Endodermal cell (in vitro differentiated cells): ENCODE measurements around the gene SLC40A1. TPM values are rescaled to one million over a fixed set of nuclear protein-coding genes. Genes with fewer than 3 reads are reported as not detected.

Experiments used
- DNase-seq: peaks from one replicate; pipeline ENCODE4 v3.0.0-alpha.2; 2017
- H3K27ac ChIP-seq: 2 replicates; pipeline ENCODE4 v1.5.1; 2013; ENCODE audit warnings: mild to moderate bottlenecking, low read depth, low read length, moderate library complexity
- H3K27me3 ChIP-seq: 2 replicates; pipeline ENCODE4 v1.6.1; 2013; ENCODE audit warnings: mild to moderate bottlenecking, low read length, moderate library complexity; ENCODE audit not compliant: insufficient read depth, control insufficient read depth, poor library complexity, severe bottlenecking
- H3K36me3 ChIP-seq: 2 replicates; pipeline ENCODE4 v1.7.0; 2013; ENCODE audit warnings: mild to moderate bottlenecking, low read length, moderate library complexity; ENCODE audit not compliant: control insufficient read depth, insufficient read depth
- H3K4me1 ChIP-seq: one replicate; pipeline ENCODE4 v1.7.0; 2013; ENCODE audit warnings: low read length; ENCODE audit not compliant: control insufficient read depth, insufficient read depth
- H3K4me3 ChIP-seq: 2 replicates; pipeline ENCODE4 v1.5.1; 2013; ENCODE audit warnings: mild to moderate bottlenecking, low read length, moderate library complexity
- H3K9ac ChIP-seq: 2 replicates; pipeline ENCODE4 v1.6.1; 2013; ENCODE audit warnings: mild to moderate bottlenecking, low read length, moderate library complexity; ENCODE audit not compliant: poor library complexity, severe bottlenecking; ENCODE audit errors: extremely low read depth
- H3K9me3 ChIP-seq: 2 replicates; pipeline ENCODE4 v1.6.1; 2013; ENCODE audit warnings: mild to moderate bottlenecking, low read length, moderate library complexity; ENCODE audit not compliant: control insufficient read depth
- H3K27ac Mint-ChIP-seq: 2 replicates; pipeline ENCODE4 v1.8.0; 2020; ENCODE audit warnings: mixed read lengths
- H3K27me3 Mint-ChIP-seq: 2 replicates; pipeline ENCODE4 v1.8.0; 2021; ENCODE audit warnings: mild to moderate bottlenecking, mixed read lengths; ENCODE audit not compliant: insufficient read depth
- H3K36me3 Mint-ChIP-seq: 2 replicates; pipeline ENCODE4 v1.8.0; 2020; ENCODE audit warnings: low read depth, mixed read lengths
- H3K4me1 Mint-ChIP-seq: 2 replicates; pipeline ENCODE4 v1.8.0; 2020; ENCODE audit warnings: mixed read lengths
- H3K4me3 Mint-ChIP-seq: 2 replicates; pipeline ENCODE4 v1.8.0; 2020; ENCODE audit warnings: mild to moderate bottlenecking, moderate library complexity, mixed read lengths
- H3K9me3 Mint-ChIP-seq: 2 replicates; pipeline ENCODE4 v1.8.0; 2020; ENCODE audit warnings: mild to moderate bottlenecking, mixed read lengths
- WGBS, 2 experiments: methylation state at CpG; one replicate each; pipeline versions ENCODE4 v1.1.5 to v1.1.7; 2013; ENCODE audit warnings: missing lambda C conversion rate in 2 of 2, mixed read lengths in 1 of 2; ENCODE audit not compliant: insufficient coverage in 1 of 2, insufficient read length in 1 of 2; 5-methylcytosine and 5-hydroxymethylcytosine counted together
- total RNA-seq, 2 donors: library from RNA; stranded (reverse); fragmentation: NEBNext Ultra II Directional in 1 of 2; extraction: Animal tissue kit (Norgen Biotek cat#: 25700) in 1 of 2; gene quantifications; 2 replicates in 1 of 2; 3 replicates in 1 of 2; pipeline ENCODE4 v1.2.1, GENCODE V29; 2021
- TF ChIP-seq, protein P1 (sequence below): fragments of 200-600 bp; sonication (generic); conservative IDR thresholded peaks from 2 replicates; pipeline ENCODE4 v1.5.0; 2021; ENCODE audit warnings: antibody characterized with exemption, mild to moderate bottlenecking

The SLC40A1 gene
- total RNA-seq, 2 donors from 2014 or later = 74.1 to 96.8 TPM

DNA sequence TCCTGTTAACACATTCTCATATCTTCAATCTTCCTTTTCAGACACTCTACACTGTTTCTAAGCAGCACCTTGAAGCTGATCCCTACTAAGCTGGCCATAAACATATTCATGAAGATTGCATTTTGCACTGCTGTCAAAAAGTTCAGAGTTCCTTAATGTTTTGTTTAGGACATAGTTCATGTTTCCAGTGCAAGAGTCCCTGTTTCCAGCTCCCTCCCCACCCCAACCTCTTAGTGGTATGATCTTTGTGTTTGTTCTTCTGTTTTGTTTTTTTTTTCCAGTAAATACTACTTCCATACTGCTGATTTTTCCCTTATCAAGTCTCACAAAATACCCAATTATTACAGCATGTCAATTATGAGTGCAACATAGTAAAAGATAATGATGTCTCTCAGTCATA is 4.1 kb upstream of the SLC40A1 start:
- peaks cover 42% of the 10 kb centered on the region for H3K27me3 Mint-ChIP-seq
- no peak for DNase-seq

DNA sequence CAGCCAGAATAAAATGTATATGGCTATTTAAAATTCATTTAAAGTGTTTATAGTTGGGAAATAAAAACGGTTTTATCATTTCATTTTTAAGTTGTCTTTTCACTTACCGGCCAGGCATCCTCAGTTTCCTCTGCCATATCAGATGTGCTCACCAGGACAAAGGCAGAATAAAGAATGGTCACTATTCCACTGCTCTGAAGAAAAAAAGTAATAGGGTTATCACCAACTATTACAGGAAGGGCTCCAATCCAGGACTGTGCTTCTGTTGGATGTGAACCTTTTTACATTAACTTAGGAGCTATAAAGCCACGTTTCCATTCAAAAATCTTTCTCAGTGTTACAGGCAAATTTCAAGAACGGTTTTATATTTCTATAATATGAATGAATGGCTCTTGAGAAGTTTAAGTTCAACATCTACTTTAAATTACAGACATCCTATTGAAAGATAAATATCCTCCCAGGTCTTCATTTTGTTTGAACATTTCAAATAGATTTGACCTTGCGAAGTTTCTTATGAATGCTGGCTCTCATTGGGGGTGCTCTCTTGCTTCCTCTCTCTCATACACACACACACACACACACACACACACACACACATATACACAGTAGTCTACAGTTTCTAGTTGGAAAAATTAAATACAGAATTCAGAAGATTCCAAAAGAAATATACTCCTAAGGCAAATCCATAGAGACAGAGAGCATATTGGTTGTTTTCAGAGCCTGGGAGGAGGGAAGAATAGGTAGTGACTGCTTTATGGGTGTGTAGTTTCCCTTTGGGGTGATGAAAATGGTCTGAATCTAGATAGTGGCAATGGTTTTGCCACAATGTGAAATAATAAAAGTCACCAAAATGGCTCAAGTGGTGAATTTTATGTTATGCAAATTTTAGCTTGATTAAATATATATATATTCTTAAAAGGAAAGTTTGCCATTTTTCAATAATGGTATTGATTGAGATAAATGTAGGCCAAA is 2.9 kb upstream of the SLC40A1 start:
- Histone ChIP-seq H3K36me3 (no peaks in the 10 kb centered on the region), H3K27me3 (peaks cover 32% of the 10 kb centered on the region), H3K9me3 (no peaks in the 10 kb centered on the region), H3K4me3 (no peak overlapping the region), H3K9ac (no peak overlapping the region), H3K27ac (no peak overlapping the region), H3K4me1 (peaks cover 3% of the 10 kb centered on the region)
- H3K27ac Mint-ChIP-seq = no peak overlapping the region
- no peaks in the 10 kb centered on the region for H3K9me3 Mint-ChIP-seq
- TF ChIP-seq, protein P1, sequence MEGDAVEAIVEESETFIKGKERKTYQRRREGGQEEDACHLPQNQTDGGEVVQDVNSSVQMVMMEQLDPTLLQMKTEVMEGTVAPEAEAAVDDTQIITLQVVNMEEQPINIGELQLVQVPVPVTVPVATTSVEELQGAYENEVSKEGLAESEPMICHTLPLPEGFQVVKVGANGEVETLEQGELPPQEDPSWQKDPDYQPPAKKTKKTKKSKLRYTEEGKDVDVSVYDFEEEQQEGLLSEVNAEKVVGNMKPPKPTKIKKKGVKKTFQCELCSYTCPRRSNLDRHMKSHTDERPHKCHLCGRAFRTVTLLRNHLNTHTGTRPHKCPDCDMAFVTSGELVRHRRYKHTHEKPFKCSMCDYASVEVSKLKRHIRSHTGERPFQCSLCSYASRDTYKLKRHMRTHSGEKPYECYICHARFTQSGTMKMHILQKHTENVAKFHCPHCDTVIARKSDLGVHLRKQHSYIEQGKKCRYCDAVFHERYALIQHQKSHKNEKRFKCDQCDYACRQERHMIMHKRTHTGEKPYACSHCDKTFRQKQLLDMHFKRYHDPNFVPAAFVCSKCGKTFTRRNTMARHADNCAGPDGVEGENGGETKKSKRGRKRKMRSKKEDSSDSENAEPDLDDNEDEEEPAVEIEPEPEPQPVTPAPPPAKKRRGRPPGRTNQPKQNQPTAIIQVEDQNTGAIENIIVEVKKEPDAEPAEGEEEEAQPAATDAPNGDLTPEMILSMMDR = no peak
- DNase-seq = no peak
- 67 to 88% methylated on average over 1 to 4 of the region's 5 CpGs for WGBS, 2 experiments
- peaks cover 47% of the 10 kb centered on the region for H3K27me3 Mint-ChIP-seq
- peaks cover 13% of the 10 kb centered on the region for H3K36me3 Mint-ChIP-seq
- peaks cover 30% of the 10 kb centered on the region for H3K4me1 Mint-ChIP-seq
- no peak overlapping the region for H3K4me3 Mint-ChIP-seq

More for the DNA sequence above, 4.1 kb upstream of the SLC40A1 start:
- peaks cover 3% of the 10 kb centered on the region for H3K4me1 ChIP-seq
- Mint-ChIP-seq H3K27ac (no peak overlapping the region), H3K4me3 (no peak overlapping the region), H3K9me3 (no peaks in the 10 kb centered on the region), H3K36me3 (peaks cover under 1% of the 10 kb centered on the region), H3K4me1 (peaks cover 33% of the 10 kb centered on the region)
- no peaks in the 10 kb centered on the region for H3K9me3 ChIP-seq
- TF ChIP-seq, protein P1 = no peak
- H3K27ac ChIP-seq = no peak overlapping the region
- H3K4me3 ChIP-seq = no peak overlapping the region
- H3K36me3 ChIP-seq = no peaks in the 10 kb centered on the region
- H3K27me3 ChIP-seq = peaks cover 32% of the 10 kb centered on the region
- H3K9ac ChIP-seq = no peak overlapping the region

DNA sequence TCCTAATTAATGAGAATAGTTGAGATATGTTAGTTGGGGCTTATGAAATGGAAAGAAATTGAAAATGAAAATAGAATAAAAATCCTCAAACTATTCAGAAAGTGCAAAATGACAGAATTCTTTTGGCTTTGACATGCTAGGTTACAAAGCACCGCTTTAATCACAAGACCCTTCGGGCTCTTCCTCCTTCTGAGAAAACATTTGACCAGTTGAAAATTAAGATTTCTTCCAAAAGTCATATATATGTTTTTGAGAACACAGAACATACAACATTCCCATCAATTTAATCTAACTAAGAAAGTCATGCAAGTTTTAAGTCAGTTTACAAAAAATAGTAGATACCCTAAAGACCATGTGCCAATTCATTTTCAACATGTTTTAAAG is 2.2 kb upstream of the SLC40A1 start:
- H3K27me3 Mint-ChIP-seq = peaks cover 47% of the 10 kb centered on the region
- no peak overlapping the region for H3K27ac Mint-ChIP-seq
- TF ChIP-seq, protein P1 = no peak
- Histone ChIP-seq H3K36me3 (peaks cover 6% of the 10 kb centered on the region), H3K9me3 (no peaks in the 10 kb centered on the region), H3K9ac (no peak overlapping the region), H3K27ac (no peak overlapping the region), H3K27me3 (peaks cover 32% of the 10 kb centered on the region), H3K4me1 (peaks cover 3% of the 10 kb centered on the region), H3K4me3 (no peak overlapping the region)
- H3K9me3 Mint-ChIP-seq = no peaks in the 10 kb centered on the region
- H3K36me3 Mint-ChIP-seq = peaks cover 19% of the 10 kb centered on the region
- no peak for DNase-seq
- H3K4me1 Mint-ChIP-seq = peaks cover 28% of the 10 kb centered on the region
- WGBS, 2 experiments = 95 to 100% methylated on average over 2 of the region's 2 CpGs
- no peak overlapping the region for H3K4me3 Mint-ChIP-seq
